Measurements from ENCODE around the gene TUBB1.
"Not testable (repeated sequence)": the region's sequence is repeated elsewhere in the genome, so short reads cannot be mapped to it uniquely, and the experiment has no call there.

DNA sequence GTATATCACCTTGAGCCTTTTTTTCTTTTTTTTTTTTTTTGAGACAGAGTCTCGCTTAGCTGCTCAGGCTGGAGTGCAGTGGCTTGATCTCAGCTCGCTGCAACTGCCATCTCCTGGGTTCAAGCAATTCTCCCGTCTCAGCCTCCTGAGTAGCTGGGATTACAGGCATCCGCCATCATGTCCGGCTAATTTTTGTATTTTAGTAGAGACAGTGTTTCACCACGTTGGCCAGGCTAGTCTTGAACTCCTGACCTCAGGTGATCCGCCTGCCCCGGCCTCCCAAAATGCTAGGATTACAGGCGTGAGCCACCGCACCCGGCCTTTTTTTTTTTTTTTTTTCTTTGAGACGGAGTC lies 36.1 kb upstream of the TUBB1 start:
- TF ChIP-seq, protein P1, sequence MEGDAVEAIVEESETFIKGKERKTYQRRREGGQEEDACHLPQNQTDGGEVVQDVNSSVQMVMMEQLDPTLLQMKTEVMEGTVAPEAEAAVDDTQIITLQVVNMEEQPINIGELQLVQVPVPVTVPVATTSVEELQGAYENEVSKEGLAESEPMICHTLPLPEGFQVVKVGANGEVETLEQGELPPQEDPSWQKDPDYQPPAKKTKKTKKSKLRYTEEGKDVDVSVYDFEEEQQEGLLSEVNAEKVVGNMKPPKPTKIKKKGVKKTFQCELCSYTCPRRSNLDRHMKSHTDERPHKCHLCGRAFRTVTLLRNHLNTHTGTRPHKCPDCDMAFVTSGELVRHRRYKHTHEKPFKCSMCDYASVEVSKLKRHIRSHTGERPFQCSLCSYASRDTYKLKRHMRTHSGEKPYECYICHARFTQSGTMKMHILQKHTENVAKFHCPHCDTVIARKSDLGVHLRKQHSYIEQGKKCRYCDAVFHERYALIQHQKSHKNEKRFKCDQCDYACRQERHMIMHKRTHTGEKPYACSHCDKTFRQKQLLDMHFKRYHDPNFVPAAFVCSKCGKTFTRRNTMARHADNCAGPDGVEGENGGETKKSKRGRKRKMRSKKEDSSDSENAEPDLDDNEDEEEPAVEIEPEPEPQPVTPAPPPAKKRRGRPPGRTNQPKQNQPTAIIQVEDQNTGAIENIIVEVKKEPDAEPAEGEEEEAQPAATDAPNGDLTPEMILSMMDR (IDR thresholded peaks at IDR 0.05; ENCODE audit: insufficient read depth, low read depth, low read length), result not testable (repeated sequence)
- not testable (repeated sequence) for TF ChIP-seq EZH2 (IDR thresholded peaks at IDR 0.05; ENCODE audit: insufficient read depth, low read length)

All from astrocyte (in vitro differentiated cells and primary cell).